ENCODE data around the gene PKD1.
A peak's percentile ranks its signal among the peaks of the same experiment; 100 is the strongest.
"Not testable (repeated sequence)": the region's sequence is repeated elsewhere in the genome, so short reads cannot be mapped to it uniquely, and the experiment has no call there.

PKD1 gene

GRCh38 chr16:2149630-2150417, 14.1 kb upstream of the PKD1 start:
- no peak for DNase-seq

GRCh38 chr16:2148714-2149629, 13.3 kb upstream of the PKD1 start:
- no peak for DNase-seq

GRCh38 chr16:2147981-2148671, 12.4 kb upstream of the PKD1 start, which contains the start of gene RAB26:
Gene RAB26, plus strand, starts transcription at chr16:2148625. Its CDS starts 159 bp downstream, at chr16:2148784.
- peak; percentile 93 for DNase-seq

GRCh38 chr16:2147378-2147777, 11.7 kb upstream of the PKD1 start:
- no peak for DNase-seq

GRCh38 chr16:2145843-2146242, 10.1 kb upstream of the PKD1 start:
- DNase-seq = no peak

GRCh38 chr16:2143878-2144485, 8.3 kb upstream of the PKD1 start:
- DNase-seq = no peak

- DNase-seq = no peak
Observed at GRCh38 chr16:2142942-2143877, 7.5 kb upstream of the PKD1 start.

GRCh38 chr16:2135071-2135470, 627 bp downstream of the PKD1 start:
- DNase-seq = not testable (repeated sequence)

GRCh38 chr16:2133797-2134196, 1.9 kb downstream of the PKD1 start:
- DNase-seq = not testable (repeated sequence)

- DNase-seq = not testable (repeated sequence)
Observed at GRCh38 chr16:2129890-2130447, 5.7 kb downstream of the PKD1 start.

GRCh38 chr16:2129251-2129650, 6.4 kb downstream of the PKD1 start:
- DNase-seq = not testable (repeated sequence)

GRCh38 chr16:2127630-2128280, 7.9 kb downstream of the PKD1 start:
- DNase-seq = peak; percentile 69

GRCh38 chr16:2126928-2127556, 8.7 kb downstream of the PKD1 start:
- DNase-seq = not testable (repeated sequence)

- peak; percentile 10 for DNase-seq
Observed at GRCh38 chr16:2126161-2126743, 9.4 kb downstream of the PKD1 start.

- not testable (repeated sequence) for DNase-seq
Observed at GRCh38 chr16:2125609-2126008, 10.1 kb downstream of the PKD1 start.

- DNase-seq = peak; percentile 75
Observed at GRCh38 chr16:2124694-2125444, 10.8 kb downstream of the PKD1 start.

- DNase-seq = not testable (repeated sequence)
Observed at GRCh38 chr16:2124377-2124693, 11.4 kb downstream of the PKD1 start.

- peak; percentile 6 for DNase-seq
Observed at GRCh38 chr16:2123706-2124376, 11.9 kb downstream of the PKD1 start.
